PC-3 (cell line): Measurements from ENCODE around the gene XPNPEP1. TPM values are rescaled to one million over a fixed set of nuclear protein-coding genes. Genes with fewer than 3 reads are reported as not detected.

Experiments used
- ATAC-seq: fragments of 200-7000 bp; cut with Tn5 transposase; 2 replicates; pipeline ENCODE4 v1.9.1; 2020; ENCODE audit warnings: mild to moderate bottlenecking, moderate library complexity
- BruUV-seq: library from RNA; stranded (reverse); fragments of 400-500 nt; replicated peaks from 2 replicates; lab custom pipeline; 2021; lab: Mats Ljungman, UMichigan
- CTCF ChIA-PET: fragments of 300-600 bp; sonication (Branson Sonifier 250); formaldehyde crosslinking; loops from one replicate; lab custom pipeline; 2022; ENCODE audit warnings: antibody characterized with exemption; lab: Charles Lee
- POLR2A ChIA-PET: fragments of 300-600 bp; sonication (Branson Sonifier 250); formaldehyde crosslinking; loops from one replicate; lab custom pipeline; 2022; ENCODE audit warnings: antibody characterized with exemption; ENCODE audit not compliant: unreplicated experiment; lab: Charles Lee
- DNase-seq: peaks from one replicate; pipeline ENCODE4 v3.0.0-alpha.2; 2015
- H2AFZ ChIP-seq: fragments of 300-600 bp; sonication (generic); 2 replicates; pipeline ENCODE4 v1.6.0; 2016; ENCODE audit warnings: antibody characterized with exemption, low read length
- H3F3A ChIP-seq: fragments of 300-600 bp; sonication (generic); one replicate; pipeline ENCODE4 v1.6.0; 2017; ENCODE audit warnings: antibody characterized with exemption, low read length, control low read depth, mild to moderate bottlenecking; ENCODE audit not compliant: unreplicated experiment
- H3K27ac ChIP-seq: fragments of 300-600 bp; sonication (generic); 2 replicates; pipeline ENCODE4 v1.5.1; 2016; ENCODE audit warnings: mild to moderate bottlenecking, low read length
- H3K27me3 ChIP-seq: fragments of 300-600 bp; sonication (generic); 2 replicates; pipeline ENCODE4 v1.6.1; 2016; ENCODE audit warnings: low read length, mixed read lengths
- H3K36me3 ChIP-seq: fragments of 300-600 bp; sonication (generic); 2 replicates; pipeline ENCODE4 v1.6.1; 2016; ENCODE audit warnings: low read depth, mixed run types, low read length, mixed read lengths
- H3K4me1 ChIP-seq: fragments of 300-600 bp; sonication (generic); 2 replicates; pipeline ENCODE4 v1.5.1; 2016; ENCODE audit warnings: low read length; ENCODE audit not compliant: insufficient read depth
- H3K4me2 ChIP-seq: fragments of 300-600 bp; sonication (generic); 2 replicates; pipeline ENCODE4 v1.6.0; 2016; ENCODE audit warnings: low read length
- H3K4me3 ChIP-seq: fragments of 300-600 bp; sonication (generic); 2 replicates; pipeline ENCODE4 v1.5.1; 2016; ENCODE audit warnings: mild to moderate bottlenecking, low read length, mixed read lengths
- H3K79me2 ChIP-seq: fragments of 300-600 bp; sonication (generic); 2 replicates; pipeline ENCODE4 v1.6.1; 2017; ENCODE audit warnings: low read length, mixed read lengths
- H3K9ac ChIP-seq: fragments of 300-600 bp; sonication (generic); 2 replicates; pipeline ENCODE4 v1.6.0; 2016; ENCODE audit warnings: mild to moderate bottlenecking, low read length
- H3K9me2 ChIP-seq: fragments of 300-600 bp; sonication (generic); replicated peaks from 2 replicates; pipeline ENCODE4 v1.6.1; 2016; ENCODE audit warnings: mixed run types, low read length, mixed read lengths
- H3K9me3 ChIP-seq: fragments of 300-600 bp; sonication (generic); 2 replicates; pipeline ENCODE4 v1.6.1; 2016; ENCODE audit warnings: low read length, mixed read lengths
- H4K20me1 ChIP-seq: fragments of 300-600 bp; sonication (generic); 2 replicates; pipeline ENCODE4 v1.6.1; 2016; ENCODE audit warnings: low read length, mixed read lengths
- CTCF ChIP-seq: fragments of 300-600 bp; sonication (generic); conservative IDR thresholded peaks from 2 replicates; pipeline ENCODE4 v1.5.1; 2017; ENCODE audit warnings: antibody characterized with exemption, low read depth, mild to moderate bottlenecking, low read length
- EZH2 ChIP-seq: fragments of 300-600 bp; sonication (generic); IDR thresholded peaks from one replicate; pipeline ENCODE4 v1.6.1; 2017; ENCODE audit warnings: antibody characterized with exemption, mild to moderate bottlenecking, low read length; ENCODE audit not compliant: unreplicated experiment
- EZH2phosphoT487 ChIP-seq: fragments of 300-600 bp; sonication (generic); IDR thresholded peaks from 2 replicates; pipeline ENCODE4 v1.6.1; 2018; ENCODE audit warnings: mild to moderate bottlenecking, antibody characterized with exemption, low read length, borderline replicate concordance
- intact Hi-C: fragments of 100-400 bp; cut with micrococcal nuclease; formaldehyde crosslinking; loops from 2 replicates; pipeline ENCODE4 v1.9.0; 2023
- total RNA-seq: library from RNA; depleted of rRNA; stranded (reverse); fragments of >200 nt; gene quantifications from 2 replicates; pipeline ENCODE4 v1.2.3, GENCODE V29; 2014

XPNPEP1 gene
- total RNA-seq, 1 experiment from 2014 or later, result 77.3 TPM

GRCh38 chr10:109934958-109935793 is 11.9 kb upstream of the XPNPEP1 start:
- no peak overlapping the region for H3K4me3 ChIP-seq
- no peak overlapping the region for H2AFZ ChIP-seq
- ChIA-PET POLR2A (no interaction called here), CTCF (no interaction called here)
- H3K9me3 ChIP-seq, result no peaks in the 10 kb centered on the region
- no TSS peak for BruUV-seq
- no peak for TF ChIP-seq EZH2phosphoT487
- TF ChIP-seq CTCF, result no peak
- TF ChIP-seq EZH2, result no peak
- no peaks in the 10 kb centered on the region for H3K79me2 ChIP-seq
- no peaks in the 10 kb centered on the region for H3F3A ChIP-seq
- no peaks in the 10 kb centered on the region for H3K36me3 ChIP-seq
- ATAC-seq, result no peak
- peaks cover 5% of the 10 kb centered on the region for H3K4me1 ChIP-seq
- H3K4me2 ChIP-seq, result no peak overlapping the region
- H4K20me1 ChIP-seq, result no peaks in the 10 kb centered on the region
- H3K27me3 ChIP-seq, result no peaks in the 10 kb centered on the region
- H3K9ac ChIP-seq, result no peak overlapping the region
- peak; percentile 47 for DNase-seq
- intact Hi-C loops, result no loop called here
- no peak overlapping the region for H3K27ac ChIP-seq
- no peaks in the 10 kb centered on the region for H3K9me2 ChIP-seq

- DNase-seq (no peak), ATAC-seq (no peak)
- Histone ChIP-seq H3K79me2 (no peaks in the 10 kb centered on the region), H3K9me2 (no peaks in the 10 kb centered on the region), H3K36me3 (no peaks in the 10 kb centered on the region), H3K4me3 (no peak overlapping the region), H3K27me3 (no peaks in the 10 kb centered on the region), H3K4me2 (no peak overlapping the region), H3K9me3 (no peaks in the 10 kb centered on the region), H4K20me1 (no peaks in the 10 kb centered on the region), H3K4me1 (peaks cover 5% of the 10 kb centered on the region), H3K9ac (no peak overlapping the region), H2AFZ (no peak overlapping the region), H3F3A (no peaks in the 10 kb centered on the region), H3K27ac (no peak overlapping the region)
- no peak for TF ChIP-seq EZH2phosphoT487
- no peak for TF ChIP-seq EZH2
- no peak for TF ChIP-seq CTCF
- no TSS peak for BruUV-seq
- POLR2A ChIA-PET, result no interaction called here
- intact Hi-C loops, result no loop called here
- CTCF ChIA-PET, result no interaction called here
These were observed 10.8 kb upstream of the XPNPEP1 start for GRCh38 chr10:109933984-109934565.

GRCh38 chr10:109932968-109933367 is 9.7 kb upstream of the XPNPEP1 start:
- no TSS peak for BruUV-seq
- H3K27ac ChIP-seq, result no peak overlapping the region
- no peaks in the 10 kb centered on the region for H3F3A ChIP-seq
- no peaks in the 10 kb centered on the region for H3K27me3 ChIP-seq
- H3K9me2 ChIP-seq, result no peaks in the 10 kb centered on the region
- no peak overlapping the region for H3K4me3 ChIP-seq
- H3K36me3 ChIP-seq, result no peaks in the 10 kb centered on the region
- no peak overlapping the region for H3K9ac ChIP-seq
- H3K4me2 ChIP-seq, result no peak overlapping the region
- TF ChIP-seq CTCF (no peak), EZH2phosphoT487 (no peak), EZH2 (no peak)
- H4K20me1 ChIP-seq, result no peaks in the 10 kb centered on the region
- POLR2A ChIA-PET, result no interaction called here
- H3K9me3 ChIP-seq, result no peaks in the 10 kb centered on the region
- DNase-seq (no peak), ATAC-seq (no peak)
- CTCF ChIA-PET, result no interaction called here
- peaks cover 5% of the 10 kb centered on the region for H3K4me1 ChIP-seq
- no peak overlapping the region for H2AFZ ChIP-seq
- intact Hi-C loops, result no loop called here
- no peaks in the 10 kb centered on the region for H3K79me2 ChIP-seq
